ENCODE results near the gene PBX3.

Gene PBX3

GRCh38 chr9:125894566-125894965 lies 147.4 kb downstream of the PBX3 start:
- DNase-seq (ENCODE audit: extremely low spot score), result no peak
- ChIA-PET CTCF (no interaction called here), POLR2A (interaction anchor here (0.6 to 0.7 kb wide), 2 partner anchors 10 to 133 kb away, joined by 3 read pairs; no protein-coding TSS in a partner anchor)
- TF ChIP-seq LEF1 (IDR thresholded peaks at IDR 0.05; ENCODE audit: borderline replicate concordance) (no peak), HDGF (IDR thresholded peaks at IDR 0.05; ENCODE audit: borderline replicate concordance) (no peak), PKNOX1 (IDR thresholded peaks at IDR 0.05) (peak; percentile 93), FOXM1 (IDR thresholded peaks at IDR 0.05; ENCODE audit: borderline replicate concordance) (0 out of 2 replicates have a peak, but pooled peaks have one; percentile 5), CTBP1 (IDR thresholded peaks at IDR 0.05; ENCODE audit: borderline replicate concordance) (peak; percentile 95), NFRKB (IDR thresholded peaks at IDR 0.05) (no peak), ELF4 (IDR thresholded peaks at IDR 0.05) (no peak), ZNF384 (IDR thresholded peaks at IDR 0.05) (no peak), SP1 (IDR thresholded peaks at IDR 0.05) (no peak), SUZ12 (IDR thresholded peaks at IDR 0.05) (no peak), ARNT (IDR thresholded peaks at IDR 0.05) (peak; percentile 86), TARDBP (IDR thresholded peaks at IDR 0.05) (no peak)

GRCh38 chr9:125896404-125896803 lies 149.2 kb downstream of the PBX3 start:
- no peak for TF ChIP-seq NFRKB (IDR thresholded peaks at IDR 0.05)
- TF ChIP-seq CTBP1 (IDR thresholded peaks at IDR 0.05; ENCODE audit: borderline replicate concordance), result no peak
- no peak for TF ChIP-seq FOXK2 (IDR thresholded peaks at IDR 0.05)
- TF ChIP-seq FOXA1 (IDR thresholded peaks at IDR 0.05), result no peak
- no peak for TF ChIP-seq ELF4 (IDR thresholded peaks at IDR 0.05)
- no peak for TF ChIP-seq SP1 (IDR thresholded peaks at IDR 0.05)
- TF ChIP-seq TARDBP (IDR thresholded peaks at IDR 0.05), result no peak
- CTCF ChIA-PET, result no interaction called here
- DNase-seq (ENCODE audit: extremely low spot score), result no peak
- POLR2A ChIA-PET, result no interaction called here

GRCh38 chr9:125896964-125897363 lies 149.8 kb downstream of the PBX3 start:
- ChIA-PET POLR2A (no interaction called here), CTCF (no interaction called here)
- no peak for DNase-seq (ENCODE audit: extremely low spot score)
- TF ChIP-seq LEF1 (IDR thresholded peaks at IDR 0.05; ENCODE audit: borderline replicate concordance) (no peak), ZNF384 (IDR thresholded peaks at IDR 0.05) (peak; percentile 77)

GRCh38 chr9:125897481-125897880 lies 150.3 kb downstream of the PBX3 start:
- ChIA-PET CTCF (no interaction called here), POLR2A (no interaction called here)
- no peak for DNase-seq (ENCODE audit: extremely low spot score)
- no peak for TF ChIP-seq SP1 (IDR thresholded peaks at IDR 0.05)
- TF ChIP-seq ELF4 (IDR thresholded peaks at IDR 0.05), result no peak
- TF ChIP-seq HDGF (IDR thresholded peaks at IDR 0.05; ENCODE audit: borderline replicate concordance), result no peak
- no peak; the same call in 1 of the 2 replicates for TF ChIP-seq FOXA1 (IDR thresholded peaks at IDR 0.05)
- no peak for TF ChIP-seq CTBP1 (IDR thresholded peaks at IDR 0.05; ENCODE audit: borderline replicate concordance)
- TF ChIP-seq FOXM1 (IDR thresholded peaks at IDR 0.05; ENCODE audit: borderline replicate concordance), result no peak
- no peak for TF ChIP-seq LEF1 (IDR thresholded peaks at IDR 0.05; ENCODE audit: borderline replicate concordance)
- TF ChIP-seq TARDBP (IDR thresholded peaks at IDR 0.05), result no peak
- no peak for TF ChIP-seq NFRKB (IDR thresholded peaks at IDR 0.05)
- no peak for TF ChIP-seq ARNT (IDR thresholded peaks at IDR 0.05)
- TF ChIP-seq BHLHE40 (IDR thresholded peaks at IDR 0.05; ENCODE audit: borderline replicate concordance), result no peak
- no peak for TF ChIP-seq L3MBTL2 (conservative IDR thresholded peaks at IDR 0.05)

- ChIA-PET POLR2A (no interaction called here), CTCF (no interaction called here)
- TF ChIP-seq FOXM1 (IDR thresholded peaks at IDR 0.05; ENCODE audit: borderline replicate concordance) (no peak), ARNT (IDR thresholded peaks at IDR 0.05) (no peak), SP1 (IDR thresholded peaks at IDR 0.05) (no peak)
- DNase-seq (ENCODE audit: extremely low spot score), result no peak
Measured at GRCh38 chr9:125902214-125902613, 155.0 kb downstream of the PBX3 start.

- TF ChIP-seq HDGF (IDR thresholded peaks at IDR 0.05; ENCODE audit: borderline replicate concordance) (no peak), PKNOX1 (IDR thresholded peaks at IDR 0.05) (no peak; the same call in 1 of the 2 replicates)
- no peak for DNase-seq (ENCODE audit: extremely low spot score)
- ChIA-PET POLR2A (no interaction called here), CTCF (no interaction called here)
Measured at GRCh38 chr9:125902831-125903512, 155.8 kb downstream of the PBX3 start.

- POLR2A ChIA-PET, result interaction anchor here (0.7 to 1.3 kb wide), 3 partner anchors 10 to 431 kb away, joined by 3 read pairs; no protein-coding TSS in a partner anchor
- peak; percentile 29 for DNase-seq (ENCODE audit: extremely low spot score)
- peak; percentile 73; the same call in 1 of the 2 replicates for TF ChIP-seq FOXA1 (IDR thresholded peaks at IDR 0.05)
- TF ChIP-seq ARNT (IDR thresholded peaks at IDR 0.05), result 0 out of 2 replicates have a peak, but pooled peaks have one; percentile 54
- TF ChIP-seq HDGF (IDR thresholded peaks at IDR 0.05; ENCODE audit: borderline replicate concordance), result no peak
- TF ChIP-seq FOXK2 (IDR thresholded peaks at IDR 0.05), result peak; percentile 78; the same call in 1 of the 2 replicates
- TF ChIP-seq ZNF384 (IDR thresholded peaks at IDR 0.05), result 0 out of 2 replicates have a peak, but pooled peaks have one; percentile 32
- no peak for TF ChIP-seq BHLHE40 (IDR thresholded peaks at IDR 0.05; ENCODE audit: borderline replicate concordance)
- peak; percentile 94; the same call in 1 of the 2 replicates for TF ChIP-seq CTBP1 (IDR thresholded peaks at IDR 0.05; ENCODE audit: borderline replicate concordance)
- TF ChIP-seq PKNOX1 (IDR thresholded peaks at IDR 0.05), result peak; percentile 90
- CTCF ChIA-PET, result interaction anchor here (0.6 kb wide), 2 partner anchors 11 to 227 kb away, joined by 3 read pairs; no protein-coding TSS in a partner anchor
Measured at GRCh38 chr9:125904155-125904851, 157.1 kb downstream of the PBX3 start.
